ENCODE results near the gene FAM13A. TPM values are rescaled to one million over a fixed set of nuclear protein-coding genes. Genes with fewer than 3 reads are reported as not detected.

Gene FAM13A
- total and polyA plus RNA-seq, 9 of the 15 experiments (the other 6 are each of a cell fraction or from before 2014, with no cell fraction given), result 11.3 to 23.3 (median 14.7) TPM

DNA sequence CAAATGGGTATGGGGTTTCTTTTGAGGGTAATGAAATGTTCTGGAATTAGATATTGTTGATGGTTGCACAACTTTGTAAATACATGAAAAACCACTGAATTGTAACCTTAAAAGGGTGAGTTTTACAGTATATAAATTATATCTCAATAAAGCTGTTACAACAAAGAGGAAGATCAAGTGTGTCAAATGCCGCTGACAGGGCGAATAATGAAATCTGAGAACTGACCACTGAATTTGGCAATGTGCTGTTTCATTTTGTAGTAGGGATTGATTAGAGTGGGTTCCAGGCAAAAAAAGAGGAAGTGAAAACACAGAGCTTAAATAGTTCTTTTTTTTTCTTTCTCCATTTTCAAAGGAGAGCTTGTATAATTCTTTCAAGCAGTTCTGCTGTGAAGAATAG, 198.2 kb downstream of the FAM13A start (continued):
- TF ChIP-seq, protein P1, sequence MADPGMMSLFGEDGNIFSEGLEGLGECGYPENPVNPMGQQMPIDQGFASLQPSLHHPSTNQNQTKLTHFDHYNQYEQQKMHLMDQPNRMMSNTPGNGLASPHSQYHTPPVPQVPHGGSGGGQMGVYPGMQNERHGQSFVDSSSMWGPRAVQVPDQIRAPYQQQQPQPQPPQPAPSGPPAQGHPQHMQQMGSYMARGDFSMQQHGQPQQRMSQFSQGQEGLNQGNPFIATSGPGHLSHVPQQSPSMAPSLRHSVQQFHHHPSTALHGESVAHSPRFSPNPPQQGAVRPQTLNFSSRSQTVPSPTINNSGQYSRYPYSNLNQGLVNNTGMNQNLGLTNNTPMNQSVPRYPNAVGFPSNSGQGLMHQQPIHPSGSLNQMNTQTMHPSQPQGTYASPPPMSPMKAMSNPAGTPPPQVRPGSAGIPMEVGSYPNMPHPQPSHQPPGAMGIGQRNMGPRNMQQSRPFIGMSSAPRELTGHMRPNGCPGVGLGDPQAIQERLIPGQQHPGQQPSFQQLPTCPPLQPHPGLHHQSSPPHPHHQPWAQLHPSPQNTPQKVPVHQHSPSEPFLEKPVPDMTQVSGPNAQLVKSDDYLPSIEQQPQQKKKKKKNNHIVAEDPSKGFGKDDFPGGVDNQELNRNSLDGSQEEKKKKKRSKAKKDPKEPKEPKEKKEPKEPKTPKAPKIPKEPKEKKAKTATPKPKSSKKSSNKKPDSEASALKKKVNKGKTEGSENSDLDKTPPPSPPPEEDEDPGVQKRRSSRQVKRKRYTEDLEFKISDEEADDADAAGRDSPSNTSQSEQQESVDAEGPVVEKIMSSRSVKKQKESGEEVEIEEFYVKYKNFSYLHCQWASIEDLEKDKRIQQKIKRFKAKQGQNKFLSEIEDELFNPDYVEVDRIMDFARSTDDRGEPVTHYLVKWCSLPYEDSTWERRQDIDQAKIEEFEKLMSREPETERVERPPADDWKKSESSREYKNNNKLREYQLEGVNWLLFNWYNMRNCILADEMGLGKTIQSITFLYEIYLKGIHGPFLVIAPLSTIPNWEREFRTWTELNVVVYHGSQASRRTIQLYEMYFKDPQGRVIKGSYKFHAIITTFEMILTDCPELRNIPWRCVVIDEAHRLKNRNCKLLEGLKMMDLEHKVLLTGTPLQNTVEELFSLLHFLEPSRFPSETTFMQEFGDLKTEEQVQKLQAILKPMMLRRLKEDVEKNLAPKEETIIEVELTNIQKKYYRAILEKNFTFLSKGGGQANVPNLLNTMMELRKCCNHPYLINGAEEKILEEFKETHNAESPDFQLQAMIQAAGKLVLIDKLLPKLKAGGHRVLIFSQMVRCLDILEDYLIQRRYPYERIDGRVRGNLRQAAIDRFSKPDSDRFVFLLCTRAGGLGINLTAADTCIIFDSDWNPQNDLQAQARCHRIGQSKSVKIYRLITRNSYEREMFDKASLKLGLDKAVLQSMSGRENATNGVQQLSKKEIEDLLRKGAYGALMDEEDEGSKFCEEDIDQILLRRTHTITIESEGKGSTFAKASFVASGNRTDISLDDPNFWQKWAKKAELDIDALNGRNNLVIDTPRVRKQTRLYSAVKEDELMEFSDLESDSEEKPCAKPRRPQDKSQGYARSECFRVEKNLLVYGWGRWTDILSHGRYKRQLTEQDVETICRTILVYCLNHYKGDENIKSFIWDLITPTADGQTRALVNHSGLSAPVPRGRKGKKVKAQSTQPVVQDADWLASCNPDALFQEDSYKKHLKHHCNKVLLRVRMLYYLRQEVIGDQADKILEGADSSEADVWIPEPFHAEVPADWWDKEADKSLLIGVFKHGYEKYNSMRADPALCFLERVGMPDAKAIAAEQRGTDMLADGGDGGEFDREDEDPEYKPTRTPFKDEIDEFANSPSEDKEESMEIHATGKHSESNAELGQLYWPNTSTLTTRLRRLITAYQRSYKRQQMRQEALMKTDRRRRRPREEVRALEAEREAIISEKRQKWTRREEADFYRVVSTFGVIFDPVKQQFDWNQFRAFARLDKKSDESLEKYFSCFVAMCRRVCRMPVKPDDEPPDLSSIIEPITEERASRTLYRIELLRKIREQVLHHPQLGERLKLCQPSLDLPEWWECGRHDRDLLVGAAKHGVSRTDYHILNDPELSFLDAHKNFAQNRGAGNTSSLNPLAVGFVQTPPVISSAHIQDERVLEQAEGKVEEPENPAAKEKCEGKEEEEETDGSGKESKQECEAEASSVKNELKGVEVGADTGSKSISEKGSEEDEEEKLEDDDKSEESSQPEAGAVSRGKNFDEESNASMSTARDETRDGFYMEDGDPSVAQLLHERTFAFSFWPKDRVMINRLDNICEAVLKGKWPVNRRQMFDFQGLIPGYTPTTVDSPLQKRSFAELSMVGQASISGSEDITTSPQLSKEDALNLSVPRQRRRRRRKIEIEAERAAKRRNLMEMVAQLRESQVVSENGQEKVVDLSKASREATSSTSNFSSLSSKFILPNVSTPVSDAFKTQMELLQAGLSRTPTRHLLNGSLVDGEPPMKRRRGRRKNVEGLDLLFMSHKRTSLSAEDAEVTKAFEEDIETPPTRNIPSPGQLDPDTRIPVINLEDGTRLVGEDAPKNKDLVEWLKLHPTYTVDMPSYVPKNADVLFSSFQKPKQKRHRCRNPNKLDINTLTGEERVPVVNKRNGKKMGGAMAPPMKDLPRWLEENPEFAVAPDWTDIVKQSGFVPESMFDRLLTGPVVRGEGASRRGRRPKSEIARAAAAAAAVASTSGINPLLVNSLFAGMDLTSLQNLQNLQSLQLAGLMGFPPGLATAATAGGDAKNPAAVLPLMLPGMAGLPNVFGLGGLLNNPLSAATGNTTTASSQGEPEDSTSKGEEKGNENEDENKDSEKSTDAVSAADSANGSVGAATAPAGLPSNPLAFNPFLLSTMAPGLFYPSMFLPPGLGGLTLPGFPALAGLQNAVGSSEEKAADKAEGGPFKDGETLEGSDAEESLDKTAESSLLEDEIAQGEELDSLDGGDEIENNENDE (IDR thresholded peaks at IDR 0.05; ENCODE audit: low read depth, low read length), result no peak
- TF ChIP-seq, protein P2, sequence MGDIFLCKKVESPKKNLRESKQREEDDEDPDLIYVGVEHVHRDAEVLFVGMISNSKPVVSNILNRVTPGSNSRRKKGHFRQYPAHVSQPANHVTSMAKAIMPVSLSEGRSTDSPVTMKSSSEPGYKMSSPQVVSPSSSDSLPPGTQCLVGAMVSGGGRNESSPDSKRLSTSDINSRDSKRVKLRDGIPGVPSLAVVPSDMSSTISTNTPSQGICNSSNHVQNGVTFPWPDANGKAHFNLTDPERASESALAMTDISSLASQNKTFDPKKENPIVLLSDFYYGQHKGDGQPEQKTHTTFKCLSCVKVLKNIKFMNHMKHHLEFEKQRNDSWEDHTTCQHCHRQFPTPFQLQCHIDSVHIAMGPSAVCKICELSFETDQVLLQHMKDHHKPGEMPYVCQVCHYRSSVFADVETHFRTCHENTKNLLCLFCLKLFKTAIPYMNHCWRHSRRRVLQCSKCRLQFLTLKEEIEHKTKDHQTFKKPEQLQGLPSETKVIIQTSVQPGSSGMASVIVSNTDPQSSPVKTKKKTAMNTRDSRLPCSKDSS (IDR thresholded peaks at IDR 0.05; ENCODE audit: low read depth, partially characterized antibody), result no peak
- TF ChIP-seq SMARCA5 (IDR thresholded peaks at IDR 0.05) (no peak), ZNF589 (CRISPR knock-in tag; IDR thresholded peaks at IDR 0.05; ENCODE audit: low read depth) (no peak), ZNF561 (CRISPR knock-in tag; conservative IDR thresholded peaks at IDR 0.05) (no peak), KLF10 (CRISPR knock-in tag; IDR thresholded peaks at IDR 0.05) (no peak), ZNF431 (CRISPR knock-in tag; IDR thresholded peaks at IDR 0.05) (no peak), KHSRP (IDR thresholded peaks at IDR 0.05) (no peak), NR4A1 (CRISPR knock-in tag; IDR thresholded peaks at IDR 0.05) (no peak), NR4A1 (tag; IDR thresholded peaks at IDR 0.05) (no peak), STAG1 (CRISPR knock-in tag; IDR thresholded peaks at IDR 0.05; ENCODE audit: borderline replicate concordance) (no peak)
- TF ChIP-seq, protein P3, sequence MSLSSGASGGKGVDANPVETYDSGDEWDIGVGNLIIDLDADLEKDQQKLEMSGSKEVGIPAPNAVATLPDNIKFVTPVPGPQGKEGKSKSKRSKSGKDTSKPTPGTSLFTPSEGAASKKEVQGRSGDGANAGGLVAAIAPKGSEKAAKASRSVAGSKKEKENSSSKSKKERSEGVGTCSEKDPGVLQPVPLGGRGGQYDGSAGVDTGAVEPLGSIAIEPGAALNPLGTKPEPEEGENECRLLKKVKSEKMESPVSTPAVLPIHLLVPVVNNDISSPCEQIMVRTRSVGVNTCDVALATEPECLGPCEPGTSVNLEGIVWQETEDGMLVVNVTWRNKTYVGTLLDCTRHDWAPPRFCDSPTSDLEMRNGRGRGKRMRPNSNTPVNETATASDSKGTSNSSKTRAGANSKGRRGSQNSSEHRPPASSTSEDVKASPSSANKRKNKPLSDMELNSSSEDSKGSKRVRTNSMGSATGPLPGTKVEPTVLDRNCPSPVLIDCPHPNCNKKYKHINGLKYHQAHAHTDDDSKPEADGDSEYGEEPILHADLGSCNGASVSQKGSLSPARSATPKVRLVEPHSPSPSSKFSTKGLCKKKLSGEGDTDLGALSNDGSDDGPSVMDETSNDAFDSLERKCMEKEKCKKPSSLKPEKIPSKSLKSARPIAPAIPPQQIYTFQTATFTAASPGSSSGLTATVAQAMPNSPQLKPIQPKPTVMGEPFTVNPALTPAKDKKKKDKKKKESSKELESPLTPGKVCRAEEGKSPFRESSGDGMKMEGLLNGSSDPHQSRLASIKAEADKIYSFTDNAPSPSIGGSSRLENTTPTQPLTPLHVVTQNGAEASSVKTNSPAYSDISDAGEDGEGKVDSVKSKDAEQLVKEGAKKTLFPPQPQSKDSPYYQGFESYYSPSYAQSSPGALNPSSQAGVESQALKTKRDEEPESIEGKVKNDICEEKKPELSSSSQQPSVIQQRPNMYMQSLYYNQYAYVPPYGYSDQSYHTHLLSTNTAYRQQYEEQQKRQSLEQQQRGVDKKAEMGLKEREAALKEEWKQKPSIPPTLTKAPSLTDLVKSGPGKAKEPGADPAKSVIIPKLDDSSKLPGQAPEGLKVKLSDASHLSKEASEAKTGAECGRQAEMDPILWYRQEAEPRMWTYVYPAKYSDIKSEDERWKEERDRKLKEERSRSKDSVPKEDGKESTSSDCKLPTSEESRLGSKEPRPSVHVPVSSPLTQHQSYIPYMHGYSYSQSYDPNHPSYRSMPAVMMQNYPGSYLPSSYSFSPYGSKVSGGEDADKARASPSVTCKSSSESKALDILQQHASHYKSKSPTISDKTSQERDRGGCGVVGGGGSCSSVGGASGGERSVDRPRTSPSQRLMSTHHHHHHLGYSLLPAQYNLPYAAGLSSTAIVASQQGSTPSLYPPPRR (CRISPR knock-in tag; IDR thresholded peaks at IDR 0.05; ENCODE audit: borderline replicate concordance), result no peak

Data from K562 (cell line).